RWPE1 (cell line): Measurements from ENCODE around the gene EYS.
A peak's percentile ranks its signal among the peaks of the same experiment; 100 is the strongest.

ENCODE experiments used
- CTCF ChIA-PET: fragments of 350-600 bp; sonication (Branson Sonifier 250); formaldehyde crosslinking; extraction: SDS; loops from one replicate; lab custom pipeline; 2021; lab: Yijun Ruan, JAX
- POLR2A ChIA-PET: fragments of 400-600 bp; formaldehyde crosslinking; extraction: SDS; loops from one replicate; lab custom pipeline; 2020; ENCODE audit warnings: antibody characterized with exemption; ENCODE audit not compliant: low non-redundant PET; lab: Yijun Ruan, JAX
- DNase-seq: peaks from one replicate; pipeline ENCODE4 v3.0.0; 2012; ENCODE audit warnings: low spot score
- H3K27ac ChIP-seq: fragments of 450-650 bp; 2 replicates; pipeline ENCODE4 v1.5.1; 2017
- CTCF ChIP-seq: fragments of 450-650 bp; conservative IDR thresholded peaks from 2 replicates; pipeline ENCODE4 v1.5.1; 2017; ENCODE audit warnings: low read depth, mild to moderate bottlenecking

Gene EYS

DNA sequence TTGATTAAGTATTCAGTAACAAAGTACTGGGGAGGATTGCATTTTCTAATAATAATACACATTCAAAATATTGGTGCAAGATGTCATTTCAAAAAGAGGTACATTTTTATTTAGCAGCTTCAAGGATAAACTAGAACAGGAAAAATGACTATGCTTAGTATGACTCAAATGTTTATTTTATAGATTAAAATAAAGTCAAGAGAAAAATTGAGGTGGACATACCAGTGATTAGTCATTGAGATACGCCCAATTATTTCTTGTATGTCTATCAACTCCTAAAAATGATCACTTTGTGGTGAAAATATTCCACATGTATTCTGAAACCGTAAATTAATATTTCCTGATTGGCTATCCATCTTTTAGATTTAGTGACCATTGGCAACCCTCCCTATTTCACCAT, 1974.7 kb downstream of the EYS start:
- H3K27ac ChIP-seq, result no peak overlapping the region
- POLR2A ChIA-PET, result no interaction called here
- peak; percentile 45 for DNase-seq
- CTCF ChIA-PET, result no interaction called here
- no peak for TF ChIP-seq CTCF

- TF ChIP-seq CTCF, result no peak
- CTCF ChIA-PET, result no interaction called here
- no peak overlapping the region for H3K27ac ChIP-seq
- DNase-seq, result no peak
- POLR2A ChIA-PET, result no interaction called here
Observed at GRCh38 chr6:63731930-63732329, 1975.1 kb downstream of the EYS start.

DNA sequence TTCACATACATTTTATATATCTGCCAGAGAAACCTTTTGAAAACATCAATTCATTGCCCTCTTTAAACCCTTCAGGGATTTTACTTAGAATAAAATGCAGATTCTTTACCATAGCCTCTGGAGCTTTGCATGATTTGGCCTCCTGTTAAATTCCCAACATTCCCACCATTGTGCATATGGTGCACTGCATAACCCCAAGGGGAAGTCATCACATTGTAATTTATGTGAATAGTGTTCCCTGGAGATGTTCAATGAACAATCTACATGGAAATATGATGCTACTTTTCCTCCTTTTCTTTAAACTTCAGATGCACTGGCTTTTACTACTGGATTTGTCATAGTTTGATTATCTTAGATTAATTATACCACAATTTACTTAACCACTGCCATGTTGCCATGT, 1976.7 kb downstream of the EYS start:
- TF ChIP-seq CTCF, result no peak
- no peak overlapping the region for H3K27ac ChIP-seq
- POLR2A ChIA-PET, result no interaction called here
- no peak for DNase-seq
- CTCF ChIA-PET, result no interaction called here

- ChIA-PET CTCF (no interaction called here), POLR2A (no interaction called here)
- no peak overlapping the region for H3K27ac ChIP-seq
- no peak for DNase-seq
- no peak for TF ChIP-seq CTCF
Observed at GRCh38 chr6:63724721-63725120, 1982.3 kb downstream of the EYS start.

GRCh38 chr6:63721181-63721580, 1985.8 kb downstream of the EYS start:
- TF ChIP-seq CTCF, result no peak
- H3K27ac ChIP-seq, result no peak overlapping the region
- no peak for DNase-seq
- ChIA-PET POLR2A (no interaction called here), CTCF (interaction anchor here (0.7 kb wide), 1 partner anchor 882 kb away, joined by 3 read pairs; no protein-coding TSS in a partner anchor)

GRCh38 chr6:63716169-63716568, 1990.9 kb downstream of the EYS start:
- DNase-seq, result no peak
- H3K27ac ChIP-seq, result no peak overlapping the region
- ChIA-PET CTCF (interaction anchor here (1.0 kb wide), 1 partner anchor 89 kb away, joined by 3 read pairs; no protein-coding TSS in a partner anchor), POLR2A (no interaction called here)
- no peak for TF ChIP-seq CTCF
